HepG2 (cell line): ENCODE data around the gene PSD. TPM values are rescaled to one million over a fixed set of nuclear protein-coding genes. Genes with fewer than 3 reads are reported as not detected.

Experiments used
- CENPT ChIP-seq: sonication (generic); formaldehyde crosslinking; IDR thresholded peaks from 2 replicates; pipeline ENCODE4 v1.8.0; 2022; ENCODE audit warnings: low read depth, mild to moderate bottlenecking, moderate library complexity, missing genetic modification reagents
- CREB1 ChIP-seq, 2 experiments: fragments of 450-650 bp in 1 of 2; IDR thresholded peaks; 2 replicates each; pipeline ENCODE4 v1.6.1; 2016 to 2017; ENCODE audit warnings: control low read depth in 1 of 2, mild to moderate bottlenecking in 1 of 2, missing compliant biosample characterization in 1 of 2, missing genetic modification characterization in 1 of 2
- FIP1L1 ChIP-seq: fragments of 200-400 bp; formaldehyde crosslinking; IDR thresholded peaks from 2 replicates; pipeline ENCODE4 v1.6.1; 2018; ENCODE audit warnings: low read depth, mild to moderate bottlenecking, low read length, moderate library complexity, borderline replicate concordance; ENCODE audit not compliant: insufficient read depth
- LCORL ChIP-seq, 2 experiments: fragments of 450-650 bp in 1 of 2; sonication (generic) in 1 of 2; formaldehyde crosslinking in 1 of 2; IDR thresholded peaks; 2 replicates each; pipeline versions ENCODE4 v1.5.0 to v1.6.1; 2017 to 2020; ENCODE audit warnings: antibody characterized with exemption in 1 of 2, missing genetic modification reagents in 1 of 2
- MZF1 ChIP-seq: sonication (generic); formaldehyde crosslinking; IDR thresholded peaks from 2 replicates; pipeline ENCODE4 v1.8.1; 2023; ENCODE audit warnings: mild to moderate bottlenecking, missing genetic modification reagents, borderline replicate concordance
- NAIF1 ChIP-seq: sonication (generic); formaldehyde crosslinking; IDR thresholded peaks from 2 replicates; pipeline ENCODE4 v1.5.0; 2020; ENCODE audit warnings: mild to moderate bottlenecking, missing genetic modification reagents, borderline replicate concordance
- ZKSCAN8 ChIP-seq: IDR thresholded peaks from 2 replicates; pipeline ENCODE4 v1.6.1; 2016; ENCODE audit warnings: borderline replicate concordance, missing genetic modification reagents, missing compliant biosample characterization
- ZNF160 ChIP-seq: sonication (generic); formaldehyde crosslinking; IDR thresholded peaks from 2 replicates; pipeline ENCODE4 v1.8.0; 2022; ENCODE audit warnings: mild to moderate bottlenecking, inconsistent platforms, missing genetic modification reagents
- ZNF383 ChIP-seq: sonication (generic); formaldehyde crosslinking; IDR thresholded peaks from 2 replicates; pipeline ENCODE4 v1.4.0; 2020; ENCODE audit warnings: missing genetic modification reagents, mild to moderate bottlenecking, borderline replicate concordance
- ZNF569 ChIP-seq: sonication (generic); formaldehyde crosslinking; IDR thresholded peaks from 2 replicates; pipeline ENCODE4 v1.5.0; 2020; ENCODE audit warnings: mild to moderate bottlenecking, missing genetic modification reagents, moderate library complexity, borderline replicate concordance
- ZSCAN21 ChIP-seq: sonication (generic); formaldehyde crosslinking; IDR thresholded peaks from 2 replicates; pipeline ENCODE4 v1.8.0; 2022; ENCODE audit warnings: mild to moderate bottlenecking, missing genetic modification reagents, moderate library complexity, borderline replicate concordance
- ZSCAN30 ChIP-seq: sonication (generic); formaldehyde crosslinking; IDR thresholded peaks from 2 replicates; pipeline ENCODE4 v1.5.0; 2020; ENCODE audit warnings: mild to moderate bottlenecking, missing genetic modification reagents
- polyA plus RNA-seq, 8 experiments: library from polyadenylated mRNA; depleted of rRNA in 3 of 8; stranded (reverse) in 7 of 8; unstranded in 1 of 8; fragments of >200 nt; fragmentation: Illumina TruSeq in 4 of 8; extraction: Trizol in 4 of 8; gene quantifications; 2 replicates each; pipeline versions ENCODE4 v1.2.1 to v1.2.3, GENCODE V29; 2011 to 2016; ENCODE audit warnings: low read depth in 4 of 8, missing spikeins in 1 of 8, mixed read lengths in 1 of 8; ENCODE audit not compliant: insufficient read depth in 1 of 8
- total RNA-seq, 5 experiments: library from RNA; depleted of rRNA; stranded (reverse); fragments of >200 nt; fragmentation: Illumina TruSeq; extraction: Trizol; gene quantifications; 2 replicates each; pipeline ENCODE4 v1.2.3, GENCODE V29; 2016; ENCODE audit warnings: low read depth in 1 of 5
- TF ChIP-seq, protein P1 (sequence below): sonication (generic); formaldehyde crosslinking; IDR thresholded peaks from 2 replicates; pipeline ENCODE4 v1.4.0; 2020; ENCODE audit warnings: missing genetic modification reagents, low read depth, mild to moderate bottlenecking, borderline replicate concordance
- TF ChIP-seq, protein P2 (sequence below): sonication (generic); formaldehyde crosslinking; IDR thresholded peaks from 2 replicates; pipeline ENCODE4 v1.4.0; 2020; ENCODE audit warnings: missing genetic modification reagents, borderline replicate concordance
- TF ChIP-seq, protein P3 (sequence below): sonication (generic); formaldehyde crosslinking; IDR thresholded peaks from 2 replicates; pipeline ENCODE4 v1.4.0; 2020; ENCODE audit warnings: missing genetic modification reagents, borderline replicate concordance
- TF ChIP-seq, protein P4 (sequence below): sonication (generic); formaldehyde crosslinking; IDR thresholded peaks from 2 replicates; pipeline ENCODE4 v1.5.0; 2020; ENCODE audit warnings: missing genetic modification reagents, mild to moderate bottlenecking, borderline replicate concordance
- TF ChIP-seq, protein P5 (sequence below): sonication (generic); formaldehyde crosslinking; IDR thresholded peaks from 2 replicates; pipeline ENCODE4 v1.4.0; 2020; ENCODE audit warnings: mild to moderate bottlenecking, missing genetic modification reagents

Gene PSD
- total and polyA plus RNA-seq, 2 of the 13 experiments (the other 11 are each of a cell fraction or from before 2014, with no cell fraction given): 0.35 to 0.58 TPM

DNA sequence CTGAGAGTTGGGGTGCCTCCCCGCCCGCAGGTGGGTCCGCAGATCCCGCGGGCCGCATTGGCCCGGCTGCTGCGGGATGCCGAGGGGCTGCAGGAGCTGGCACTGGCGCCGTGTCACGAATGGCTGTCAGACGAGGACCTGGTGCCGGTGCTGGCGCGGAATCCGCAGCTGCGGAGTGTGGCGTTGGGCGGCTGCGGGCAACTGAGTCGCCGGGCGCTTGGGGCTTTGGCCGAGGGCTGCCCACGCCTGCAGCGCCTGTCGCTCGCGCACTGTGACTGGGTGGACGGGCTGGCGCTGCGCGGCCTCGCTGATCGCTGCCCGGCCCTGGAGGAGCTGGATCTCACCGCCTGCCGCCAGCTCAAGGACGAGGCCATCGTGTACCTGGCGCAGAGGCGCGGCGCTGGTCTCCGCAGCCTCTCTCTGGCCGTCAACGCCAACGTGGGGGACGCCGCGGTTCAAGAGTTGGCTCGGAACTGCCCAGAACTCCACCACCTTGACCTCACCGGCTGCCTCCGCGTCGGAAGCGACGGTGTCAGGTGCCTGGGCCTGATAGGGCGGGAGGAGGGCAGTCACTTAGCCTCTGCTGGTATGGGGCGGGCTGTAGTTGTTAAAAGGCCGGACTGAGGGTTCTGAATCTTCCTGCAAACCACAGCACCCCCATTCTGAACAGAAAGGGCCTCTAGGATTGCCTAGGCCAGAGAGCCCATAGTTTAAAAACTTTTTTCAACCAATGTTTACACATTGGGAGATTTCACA is 3.4 kb upstream of the PSD start (continued):
- no peak for TF ChIP-seq ZSCAN30
- no peak for TF ChIP-seq NAIF1
- no peak for TF ChIP-seq CENPT
- TF ChIP-seq ZNF160: no peak
- no peak for TF ChIP-seq ZKSCAN8
- TF ChIP-seq, protein P1, sequence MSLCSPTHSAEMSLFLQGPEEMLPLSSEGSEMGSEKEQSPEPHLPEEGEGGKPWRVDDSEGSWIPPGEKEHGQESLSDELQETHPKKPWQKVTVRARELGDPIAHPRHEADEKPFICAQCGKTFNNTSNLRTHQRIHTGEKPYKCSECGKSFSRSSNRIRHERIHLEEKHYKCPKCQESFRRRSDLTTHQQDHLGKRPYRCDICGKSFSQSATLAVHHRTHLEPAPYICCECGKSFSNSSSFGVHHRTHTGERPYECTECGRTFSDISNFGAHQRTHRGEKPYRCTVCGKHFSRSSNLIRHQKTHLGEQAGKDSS (CRISPR knock-in tag): no peak
- TF ChIP-seq MZF1 (CRISPR knock-in tag): 0 out of 2 replicates have a peak, but pooled peaks have one; percentile 81
- TF ChIP-seq, protein P2, sequence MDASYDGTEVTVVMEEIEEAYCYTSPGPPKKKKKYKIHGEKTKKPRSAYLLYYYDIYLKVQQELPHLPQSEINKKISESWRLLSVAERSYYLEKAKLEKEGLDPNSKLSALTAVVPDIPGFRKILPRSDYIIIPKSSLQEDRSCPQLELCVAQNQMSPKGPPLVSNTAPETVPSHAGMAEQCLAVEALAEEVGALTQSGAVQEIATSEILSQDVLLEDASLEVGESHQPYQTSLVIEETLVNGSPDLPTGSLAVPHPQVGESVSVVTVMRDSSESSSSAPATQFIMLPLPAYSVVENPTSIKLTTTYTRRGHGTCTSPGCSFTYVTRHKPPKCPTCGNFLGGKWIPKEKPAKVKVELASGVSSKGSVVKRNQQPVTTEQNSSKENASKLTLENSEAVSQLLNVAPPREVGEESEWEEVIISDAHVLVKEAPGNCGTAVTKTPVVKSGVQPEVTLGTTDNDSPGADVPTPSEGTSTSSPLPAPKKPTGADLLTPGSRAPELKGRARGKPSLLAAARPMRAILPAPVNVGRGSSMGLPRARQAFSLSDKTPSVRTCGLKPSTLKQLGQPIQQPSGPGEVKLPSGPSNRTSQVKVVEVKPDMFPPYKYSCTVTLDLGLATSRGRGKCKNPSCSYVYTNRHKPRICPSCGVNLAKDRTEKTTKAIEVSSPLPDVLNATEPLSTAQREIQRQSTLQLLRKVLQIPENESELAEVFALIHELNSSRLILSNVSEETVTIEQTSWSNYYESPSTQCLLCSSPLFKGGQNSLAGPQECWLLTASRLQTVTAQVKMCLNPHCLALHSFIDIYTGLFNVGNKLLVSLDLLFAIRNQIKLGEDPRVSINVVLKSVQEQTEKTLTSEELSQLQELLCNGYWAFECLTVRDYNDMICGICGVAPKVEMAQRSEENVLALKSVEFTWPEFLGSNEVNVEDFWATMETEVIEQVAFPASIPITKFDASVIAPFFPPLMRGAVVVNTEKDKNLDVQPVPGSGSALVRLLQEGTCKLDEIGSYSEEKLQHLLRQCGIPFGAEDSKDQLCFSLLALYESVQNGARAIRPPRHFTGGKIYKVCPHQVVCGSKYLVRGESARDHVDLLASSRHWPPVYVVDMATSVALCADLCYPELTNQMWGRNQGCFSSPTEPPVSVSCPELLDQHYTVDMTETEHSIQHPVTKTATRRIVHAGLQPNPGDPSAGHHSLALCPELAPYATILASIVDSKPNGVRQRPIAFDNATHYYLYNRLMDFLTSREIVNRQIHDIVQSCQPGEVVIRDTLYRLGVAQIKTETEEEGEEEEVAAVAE: no peak; the same call in 1 of the 2 replicates
- TF ChIP-seq, protein P3, sequence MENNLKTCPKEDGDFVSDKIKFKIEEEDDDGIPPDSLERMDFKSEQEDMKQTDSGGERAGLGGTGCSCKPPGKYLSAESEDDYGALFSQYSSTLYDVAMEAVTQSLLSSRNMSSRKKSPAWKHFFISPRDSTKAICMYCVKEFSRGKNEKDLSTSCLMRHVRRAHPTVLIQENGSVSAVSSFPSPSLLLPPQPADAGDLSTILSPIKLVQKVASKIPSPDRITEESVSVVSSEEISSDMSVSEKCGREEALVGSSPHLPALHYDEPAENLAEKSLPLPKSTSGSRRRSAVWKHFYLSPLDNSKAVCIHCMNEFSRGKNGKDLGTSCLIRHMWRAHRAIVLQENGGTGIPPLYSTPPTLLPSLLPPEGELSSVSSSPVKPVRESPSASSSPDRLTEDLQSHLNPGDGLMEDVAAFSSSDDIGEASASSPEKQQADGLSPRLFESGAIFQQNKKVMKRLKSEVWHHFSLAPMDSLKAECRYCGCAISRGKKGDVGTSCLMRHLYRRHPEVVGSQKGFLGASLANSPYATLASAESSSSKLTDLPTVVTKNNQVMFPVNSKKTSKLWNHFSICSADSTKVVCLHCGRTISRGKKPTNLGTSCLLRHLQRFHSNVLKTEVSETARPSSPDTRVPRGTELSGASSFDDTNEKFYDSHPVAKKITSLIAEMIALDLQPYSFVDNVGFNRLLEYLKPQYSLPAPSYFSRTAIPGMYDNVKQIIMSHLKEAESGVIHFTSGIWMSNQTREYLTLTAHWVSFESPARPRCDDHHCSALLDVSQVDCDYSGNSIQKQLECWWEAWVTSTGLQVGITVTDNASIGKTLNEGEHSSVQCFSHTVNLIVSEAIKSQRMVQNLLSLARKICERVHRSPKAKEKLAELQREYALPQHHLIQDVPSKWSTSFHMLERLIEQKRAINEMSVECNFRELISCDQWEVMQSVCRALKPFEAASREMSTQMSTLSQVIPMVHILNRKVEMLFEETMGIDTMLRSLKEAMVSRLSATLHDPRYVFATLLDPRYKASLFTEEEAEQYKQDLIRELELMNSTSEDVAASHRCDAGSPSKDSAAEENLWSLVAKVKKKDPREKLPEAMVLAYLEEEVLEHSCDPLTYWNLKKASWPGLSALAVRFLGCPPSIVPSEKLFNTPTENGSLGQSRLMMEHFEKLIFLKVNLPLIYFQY (CRISPR knock-in tag): no peak
- TF ChIP-seq ZNF383 (CRISPR knock-in tag): no peak
- no peak for TF ChIP-seq ZSCAN21 (CRISPR knock-in tag)
- no peak for TF ChIP-seq LCORL (IDR thresholded peaks at IDR 0.05)
- TF ChIP-seq LCORL (CRISPR knock-in tag; IDR thresholded peaks at IDR 0.05): no peak
- TF ChIP-seq CREB1 (IDR thresholded peaks at IDR 0.05): no peak
- no peak for TF ChIP-seq CREB1 (CRISPR knock-in tag; IDR thresholded peaks at IDR 0.05)
- TF ChIP-seq, protein P4, sequence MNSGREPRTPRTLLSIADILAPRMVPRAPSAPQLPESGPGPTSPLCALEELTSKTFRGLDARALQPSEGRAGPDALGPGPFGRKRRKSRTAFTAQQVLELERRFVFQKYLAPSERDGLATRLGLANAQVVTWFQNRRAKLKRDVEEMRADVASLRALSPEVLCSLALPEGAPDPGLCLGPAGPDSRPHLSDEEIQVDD: no peak
- no peak for TF ChIP-seq ZNF569 (CRISPR knock-in tag)
- TF ChIP-seq, protein P5, sequence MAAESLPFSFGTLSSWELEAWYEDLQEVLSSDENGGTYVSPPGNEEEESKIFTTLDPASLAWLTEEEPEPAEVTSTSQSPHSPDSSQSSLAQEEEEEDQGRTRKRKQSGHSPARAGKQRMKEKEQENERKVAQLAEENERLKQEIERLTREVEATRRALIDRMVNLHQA (CRISPR knock-in tag): no peak
- TF ChIP-seq FIP1L1: no peak
